GM19397 (cell line): Measurements from ENCODE around the gene TBX2.

Experiments
- ATAC-seq: cut with Tn5 transposase; IDR thresholded peaks from one replicate; pipeline ENCODE4 v1.9.1; 2021; ENCODE audit warnings: mild to moderate bottlenecking, moderate library complexity; ENCODE audit not compliant: unreplicated experiment

Gene TBX2

GRCh38 chr17:61412860-61413660 lies 13.4 kb downstream of the TBX2 start:
- ATAC-seq = no peak

GRCh38 chr17:61413661-61414126 lies 14.1 kb downstream of the TBX2 start:
- no peak for ATAC-seq

GRCh38 chr17:61414141-61414935 lies 14.7 kb downstream of the TBX2 start:
- ATAC-seq = no peak

- ATAC-seq = no peak
Observed at GRCh38 chr17:61414936-61415251, 15.3 kb downstream of the TBX2 start.

- no peak for ATAC-seq
Observed at GRCh38 chr17:61415374-61416210, 15.9 kb downstream of the TBX2 start.

GRCh38 chr17:61416211-61416539 lies 16.5 kb downstream of the TBX2 start:
- no peak for ATAC-seq

GRCh38 chr17:61416540-61417363 lies 17.1 kb downstream of the TBX2 start:
- ATAC-seq = no peak

- no peak for ATAC-seq
Observed at GRCh38 chr17:61418449-61418848, 18.8 kb downstream of the TBX2 start.

- no peak for ATAC-seq
Observed at GRCh38 chr17:61419496-61420046, 19.9 kb downstream of the TBX2 start.

- ATAC-seq = no peak
Observed at GRCh38 chr17:61420052-61420451, 20.4 kb downstream of the TBX2 start.

- ATAC-seq = no peak
Observed at GRCh38 chr17:61420745-61421398, 21.2 kb downstream of the TBX2 start.

GRCh38 chr17:61421460-61421859 lies 21.8 kb downstream of the TBX2 start:
- no peak for ATAC-seq

GRCh38 chr17:61422116-61422799 lies 22.6 kb downstream of the TBX2 start:
- no peak for ATAC-seq

GRCh38 chr17:61422869-61423268 lies 23.2 kb downstream of the TBX2 start:
- ATAC-seq = no peak

GRCh38 chr17:61423967-61424649 lies 24.5 kb downstream of the TBX2 start:
- no peak for ATAC-seq

- ATAC-seq = no peak
Observed at GRCh38 chr17:61425682-61426481, 26.2 kb downstream of the TBX2 start.

- ATAC-seq = no peak
Observed at GRCh38 chr17:61426482-61427304, 27.1 kb downstream of the TBX2 start.
